Lung (tissue), 12 donors: ENCODE results near the gene RPL27A. TPM values are rescaled to one million over a fixed set of nuclear protein-coding genes. Genes with fewer than 3 reads are reported as not detected.

Experiments
- ATAC-seq: fragments of 200-7000 bp; cut with Tn5 transposase; one replicate; pipeline ENCODE4 v1.9.1; 2020; ENCODE audit warnings: moderate number of reproducible peaks; ENCODE audit not compliant: insufficient read depth, low FRiP score
- DNase-seq, 3 donors: peaks; one replicate each; pipeline ENCODE4 v3.0.0-alpha.2; 2013 to 2017
- H3K27ac ChIP-seq, 2 donors: one replicate each; pipeline ENCODE4 v1.5.1; 2013; ENCODE audit warnings: mild to moderate bottlenecking in 2 of 2, moderate library complexity in 2 of 2, control low read depth in 1 of 2, inconsistent platforms in 1 of 2, low read depth in 1 of 2, low read length in 1 of 2
- H3K27me3 ChIP-seq, 3 donors: one replicate each; pipeline ENCODE4 v1.5.1; 2013; ENCODE audit warnings: low read length in 2 of 3; ENCODE audit not compliant: control insufficient read depth in 3 of 3, insufficient read depth in 3 of 3
- H3K36me3 ChIP-seq, 4 donors: one replicate each; pipeline ENCODE4 v1.5.1; 2013; ENCODE audit warnings: low read length in 4 of 4, mild to moderate bottlenecking in 1 of 4, moderate library complexity in 1 of 4; ENCODE audit not compliant: control insufficient read depth in 4 of 4, insufficient read depth in 4 of 4
- H3K4me1 ChIP-seq, 5 donors: one replicate each; pipeline ENCODE4 v1.5.1; 2013; ENCODE audit warnings: low read length in 5 of 5, mild to moderate bottlenecking in 2 of 5, moderate library complexity in 1 of 5; ENCODE audit not compliant: control insufficient read depth in 5 of 5, insufficient read depth in 5 of 5
- H3K4me3 ChIP-seq: one replicate; pipeline ENCODE4 v1.5.1; 2013; ENCODE audit warnings: mild to moderate bottlenecking, control low read depth, moderate library complexity
- H3K9ac ChIP-seq, 2 donors: one replicate each; pipeline ENCODE4 v1.5.1; 2013; ENCODE audit warnings: low read length in 2 of 2, control low read depth in 1 of 2; ENCODE audit not compliant: insufficient read depth in 1 of 2
- H3K9me3 ChIP-seq, 4 donors: one replicate each; pipeline ENCODE4 v1.5.1; 2013; ENCODE audit warnings: low read length in 3 of 4, mild to moderate bottlenecking in 1 of 4, moderate library complexity in 1 of 4; ENCODE audit not compliant: control insufficient read depth in 4 of 4, insufficient read depth in 3 of 4
- CTCF ChIP-seq: IDR thresholded peaks from 2 replicates; pipeline ENCODE4 v1.5.1; 2012; ENCODE audit warnings: mild to moderate bottlenecking; ENCODE audit errors: control extremely low read depth, extremely low read depth
- WGBS, 2 donors: extraction: QIAGEN DNeasy Blood & Tissue Kit; methylation state at CpG; one replicate each; pipeline ENCODE4 v1.1.7; 2013; 5-methylcytosine and 5-hydroxymethylcytosine counted together
- polyA plus RNA-seq, 2 donors: library from polyadenylated mRNA; stranded (reverse); fragments of 200-250 nt; gene quantifications; one replicate each; pipeline ENCODE4 v1.2.1, GENCODE V29; 2013
- total RNA-seq, 2 donors: library from RNA; depleted of rRNA in 1 of 2; stranded (reverse); fragments of >200 nt in 1 of 2; gene quantifications; one replicate each; pipeline ENCODE4 v1.2.1, GENCODE V29; 2014 to 2021
- donor health status: control.
- donor health status: control.
- donor health status: Bipolar disorder and iron deficiency.
- donor health status: healthy.
- donor health status: DM: yes; HTN: yes; CAD: no.

The RPL27A gene
- total and polyA plus RNA-seq, 4 donors = 673 to 4,912 (median 1,413) TPM

GRCh38 chr11:8649361-8649760, 33.2 kb upstream of the RPL27A start:
- Histone ChIP-seq H3K4me1 (no peaks in the 10 kb centered on the region), H3K9ac (no peak overlapping the region), H3K9me3 (peaks cover 0 to 2% (median 0%) of the 10 kb centered on the region in 4 donors), H3K4me3 (no peak overlapping the region), H3K27me3 (no peaks in the 10 kb centered on the region), H3K36me3 (peaks cover 3 to 30% (median 15%) of the 10 kb centered on the region in 4 donors), H3K27ac (no peak overlapping the region)
- WGBS, 2 donors = 87 to 93% methylated on average over 2 of the region's 2 CpGs
- ATAC-seq (no peak), DNase-seq (no peak)
- no peak for TF ChIP-seq CTCF

- ATAC-seq = no peak
- Histone ChIP-seq H3K27ac (no peak overlapping the region), H3K36me3 (peaks cover 3 to 24% (median 11%) of the 10 kb centered on the region in 4 donors), H3K9ac (no peak overlapping the region), H3K4me1 (no peaks in the 10 kb centered on the region), H3K27me3 (no peaks in the 10 kb centered on the region), H3K9me3 (peaks cover 0 to 2% (median 0%) of the 10 kb centered on the region in 4 donors), H3K4me3 (no peak overlapping the region)
- WGBS, 2 donors = 98% methylated on average over 2 of the region's 2 CpGs
- TF ChIP-seq CTCF = no peak
- DNase-seq = no peak
Measured at GRCh38 chr11:8650401-8650990, 32.1 kb upstream of the RPL27A start.

GRCh38 chr11:8652140-8652539, 30.5 kb upstream of the RPL27A start:
- no peaks in the 10 kb centered on the region for H3K27me3 ChIP-seq
- H3K36me3 ChIP-seq = peaks cover 0 to 15% (median 5%) of the 10 kb centered on the region in 4 donors
- peaks cover 0 to 2% (median 0%) of the 10 kb centered on the region in 4 donors for H3K9me3 ChIP-seq
- TF ChIP-seq CTCF = no peak
- 83 to 90% methylated on average over 3 of the region's 3 CpGs for WGBS, 2 donors
- no peak for ATAC-seq
- H3K27ac ChIP-seq = no peak overlapping the region
- no peak overlapping the region for H3K4me3 ChIP-seq
- H3K4me1 ChIP-seq = no peaks in the 10 kb centered on the region
- no peak overlapping the region for H3K9ac ChIP-seq
- DNase-seq = peak in 1 of 3 donors; percentile 18

- no peaks in the 10 kb centered on the region for H3K27me3 ChIP-seq
- ATAC-seq = no peak
- no peak overlapping the region for H3K9ac ChIP-seq
- H3K27ac ChIP-seq = no peak overlapping the region
- H3K36me3 ChIP-seq = peaks cover 0 to 6% (median 3%) of the 10 kb centered on the region in 4 donors
- no peak for TF ChIP-seq CTCF
- H3K9me3 ChIP-seq = no peaks in the 10 kb centered on the region
- H3K4me3 ChIP-seq = no peak overlapping the region
- 75 to 77% methylated on average over 4 of the region's 4 CpGs for WGBS, 2 donors
- H3K4me1 ChIP-seq = peaks cover 0 to 12% (median 0%) of the 10 kb centered on the region in 5 donors
- DNase-seq = no peak
Measured at GRCh38 chr11:8654503-8654902, 28.1 kb upstream of the RPL27A start.
